BJ (cell line): Measurements from ENCODE around the gene MYH9. TPM values are rescaled to one million over a fixed set of nuclear protein-coding genes. Genes with fewer than 3 reads are reported as not detected.

Source experiments
- CTCF ChIA-PET: fragments of 350-600 bp; formaldehyde crosslinking; extraction: SDS; loops from one replicate; lab custom pipeline; 2021; ENCODE audit warnings: antibody characterized with exemption, inconsistent platforms; lab: Yijun Ruan, JAX
- POLR2A ChIA-PET: fragments of 300-600 bp; sonication (Branson Sonifier 250); formaldehyde crosslinking; extraction: SDS; loops from one replicate; lab custom pipeline; 2021; ENCODE audit warnings: antibody characterized with exemption; lab: Charles Lee
- DNase-seq: peaks from one replicate; pipeline ENCODE4 v3.0.0-alpha.2; 2011; ENCODE audit warnings: low read depth
- H3K27me3 ChIP-seq: 2 replicates; pipeline ENCODE4 v1.6.0; 2011; ENCODE audit warnings: low read length; ENCODE audit not compliant: control insufficient read depth, insufficient read depth
- H3K36me3 ChIP-seq: 2 replicates; pipeline ENCODE4 v1.5.1; 2011; ENCODE audit warnings: low read length; ENCODE audit not compliant: control insufficient read depth, insufficient read depth
- H3K4me3 ChIP-seq: 2 replicates; pipeline ENCODE4 v1.5.1; 2011; ENCODE audit warnings: low read depth, mild to moderate bottlenecking, control low read depth, low read length
- polyA plus RNA-seq: library from polyadenylated mRNA; depleted of rRNA; stranded (reverse); fragments of >200 nt; gene quantifications from 2 replicates; pipeline ENCODE4 v1.2.3, GENCODE V29; 2011
- TF ChIP-seq, protein P1 (sequence below): IDR thresholded peaks from 2 replicates; pipeline ENCODE4 v1.5.1; 2011; ENCODE audit warnings: low read depth, mild to moderate bottlenecking, control low read depth, inconsistent platforms, low read length, moderate library complexity; ENCODE audit not compliant: insufficient read depth

Gene MYH9
- polyA plus RNA-seq, 1 experiment, result 340 TPM

DNA sequence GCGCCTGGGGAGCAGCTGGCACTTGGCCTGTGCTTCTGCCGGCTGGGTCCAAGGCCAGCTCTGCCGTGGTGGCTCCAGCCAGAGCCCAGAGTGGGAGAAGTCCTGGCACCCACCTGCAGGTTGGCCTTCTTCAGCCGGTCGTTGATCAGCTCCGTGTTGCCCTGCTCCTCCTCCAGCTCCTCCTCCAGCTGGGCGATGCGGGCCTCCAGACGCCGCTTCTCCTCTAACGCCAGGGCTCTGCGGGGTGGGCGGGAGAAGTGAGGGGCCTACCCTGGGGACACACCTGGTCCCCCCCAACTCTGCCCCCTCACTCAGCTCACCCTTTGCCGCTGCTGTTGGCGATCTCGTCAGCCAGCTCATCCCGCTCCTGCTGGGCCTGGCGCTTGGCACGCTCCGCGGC is 102.2 kb downstream of the MYH9 start:
- DNase-seq, result no peak
- Histone ChIP-seq H3K36me3 (peaks cover 75% of the 10 kb centered on the region), H3K27me3 (no peaks in the 10 kb centered on the region), H3K4me3 (no peak overlapping the region)
- CTCF ChIA-PET, result interaction anchor here (0.6 to 4.0 kb wide), 14 partner anchors 8 to 201 kb away, joined by 3 to 23 read pairs (median 8); partner anchors contain the start of gene APOL2
- POLR2A ChIA-PET, result no interaction called here
- TF ChIP-seq, protein P1, sequence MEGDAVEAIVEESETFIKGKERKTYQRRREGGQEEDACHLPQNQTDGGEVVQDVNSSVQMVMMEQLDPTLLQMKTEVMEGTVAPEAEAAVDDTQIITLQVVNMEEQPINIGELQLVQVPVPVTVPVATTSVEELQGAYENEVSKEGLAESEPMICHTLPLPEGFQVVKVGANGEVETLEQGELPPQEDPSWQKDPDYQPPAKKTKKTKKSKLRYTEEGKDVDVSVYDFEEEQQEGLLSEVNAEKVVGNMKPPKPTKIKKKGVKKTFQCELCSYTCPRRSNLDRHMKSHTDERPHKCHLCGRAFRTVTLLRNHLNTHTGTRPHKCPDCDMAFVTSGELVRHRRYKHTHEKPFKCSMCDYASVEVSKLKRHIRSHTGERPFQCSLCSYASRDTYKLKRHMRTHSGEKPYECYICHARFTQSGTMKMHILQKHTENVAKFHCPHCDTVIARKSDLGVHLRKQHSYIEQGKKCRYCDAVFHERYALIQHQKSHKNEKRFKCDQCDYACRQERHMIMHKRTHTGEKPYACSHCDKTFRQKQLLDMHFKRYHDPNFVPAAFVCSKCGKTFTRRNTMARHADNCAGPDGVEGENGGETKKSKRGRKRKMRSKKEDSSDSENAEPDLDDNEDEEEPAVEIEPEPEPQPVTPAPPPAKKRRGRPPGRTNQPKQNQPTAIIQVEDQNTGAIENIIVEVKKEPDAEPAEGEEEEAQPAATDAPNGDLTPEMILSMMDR, result no peak

DNA sequence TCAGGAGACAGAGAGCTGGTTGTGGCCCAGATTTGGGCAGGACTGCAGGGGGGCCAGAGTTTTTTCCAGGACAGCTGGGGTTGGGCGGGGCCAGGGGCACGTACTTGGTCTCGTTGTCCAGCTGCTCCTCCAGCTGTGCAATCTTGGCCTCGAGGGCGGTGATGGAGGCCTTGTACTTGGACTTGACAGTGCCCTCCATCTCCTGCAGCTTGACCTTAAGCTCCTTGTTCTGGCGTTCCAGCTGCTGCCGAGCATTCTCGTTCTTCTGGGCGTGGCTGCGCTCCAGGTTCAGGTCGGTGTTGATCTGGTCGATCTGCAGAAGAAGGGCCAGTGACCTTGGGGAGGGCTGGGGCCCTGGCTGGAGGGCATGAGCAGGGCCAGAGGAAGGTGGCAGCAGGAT is 102.8 kb downstream of the MYH9 start:
- Histone ChIP-seq H3K36me3 (peaks cover 76% of the 10 kb centered on the region), H3K4me3 (no peak overlapping the region), H3K27me3 (no peaks in the 10 kb centered on the region)
- TF ChIP-seq, protein P1, result no peak
- ChIA-PET POLR2A (no interaction called here), CTCF (interaction anchor here (0.6 to 4.0 kb wide), 8 partner anchors 7 to 184 kb away, joined by 3 to 23 read pairs (median 14); no protein-coding TSS in a partner anchor)
- DNase-seq, result no peak

DNA sequence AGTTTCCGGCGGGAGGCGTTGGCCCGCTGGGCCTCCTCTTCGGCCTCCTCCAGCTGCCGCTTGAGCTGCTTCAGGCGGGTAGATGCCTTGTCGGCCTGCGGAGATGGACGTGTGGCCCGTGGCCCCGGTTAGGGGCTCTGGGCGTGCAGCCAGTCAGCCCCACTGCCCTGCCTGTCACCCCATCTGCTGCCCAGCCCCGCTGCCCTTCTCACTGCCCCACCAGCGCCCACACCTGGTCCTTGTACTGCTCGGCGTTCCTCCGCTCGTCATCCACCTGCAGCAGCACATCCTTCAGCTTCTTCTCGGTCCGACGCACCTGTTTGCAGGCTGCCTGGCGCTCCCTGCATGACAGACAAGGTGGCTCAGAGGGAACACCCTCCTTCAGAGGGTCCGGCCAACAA is 103.6 kb downstream of the MYH9 start:
- Histone ChIP-seq H3K27me3 (no peaks in the 10 kb centered on the region), H3K4me3 (no peak overlapping the region), H3K36me3 (peaks cover 69% of the 10 kb centered on the region)
- no peak for DNase-seq
- POLR2A ChIA-PET, result no interaction called here
- TF ChIP-seq, protein P1, result no peak
- CTCF ChIA-PET, result interaction anchor here (0.6 to 3.9 kb wide), 6 partner anchors 17 to 202 kb away, joined by 3 to 23 read pairs (median 6); no protein-coding TSS in a partner anchor

DNA sequence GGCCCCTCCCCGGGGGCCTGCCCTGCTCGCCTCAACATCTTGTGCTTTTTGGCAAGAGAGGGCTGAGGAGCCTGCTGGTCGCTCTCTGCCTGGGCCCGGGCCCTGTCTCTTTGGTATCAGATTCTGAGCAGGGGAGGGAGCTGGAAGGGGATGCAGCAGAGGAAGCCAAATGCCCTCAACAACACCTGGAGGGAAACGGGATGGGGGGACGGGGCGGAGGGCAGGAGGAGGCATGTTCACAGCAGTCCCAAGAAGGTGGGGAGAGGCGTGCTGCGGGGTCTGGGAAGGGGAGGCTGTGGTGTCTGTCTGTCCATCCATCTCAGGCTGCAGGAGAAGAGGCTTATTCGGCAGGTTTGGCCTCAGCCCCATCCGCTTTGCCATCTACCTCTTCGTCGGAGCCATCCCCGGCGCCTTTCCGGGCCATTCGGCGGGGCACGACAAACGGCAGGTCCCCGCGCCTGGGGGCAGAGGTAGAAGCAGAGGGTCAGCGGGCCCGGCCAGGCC is 105.4 kb downstream of the MYH9 start:
- Histone ChIP-seq H3K4me3 (no peak overlapping the region), H3K36me3 (peaks cover 57% of the 10 kb centered on the region), H3K27me3 (no peaks in the 10 kb centered on the region)
- DNase-seq, result no peak
- CTCF ChIA-PET, result interaction anchor here (0.6 kb wide), 3 partner anchors 17 to 1922 kb away, joined by 3 to 4 read pairs (median 3); no protein-coding TSS in a partner anchor
- POLR2A ChIA-PET, result no interaction called here
- TF ChIP-seq, protein P1, result no peak

DNA sequence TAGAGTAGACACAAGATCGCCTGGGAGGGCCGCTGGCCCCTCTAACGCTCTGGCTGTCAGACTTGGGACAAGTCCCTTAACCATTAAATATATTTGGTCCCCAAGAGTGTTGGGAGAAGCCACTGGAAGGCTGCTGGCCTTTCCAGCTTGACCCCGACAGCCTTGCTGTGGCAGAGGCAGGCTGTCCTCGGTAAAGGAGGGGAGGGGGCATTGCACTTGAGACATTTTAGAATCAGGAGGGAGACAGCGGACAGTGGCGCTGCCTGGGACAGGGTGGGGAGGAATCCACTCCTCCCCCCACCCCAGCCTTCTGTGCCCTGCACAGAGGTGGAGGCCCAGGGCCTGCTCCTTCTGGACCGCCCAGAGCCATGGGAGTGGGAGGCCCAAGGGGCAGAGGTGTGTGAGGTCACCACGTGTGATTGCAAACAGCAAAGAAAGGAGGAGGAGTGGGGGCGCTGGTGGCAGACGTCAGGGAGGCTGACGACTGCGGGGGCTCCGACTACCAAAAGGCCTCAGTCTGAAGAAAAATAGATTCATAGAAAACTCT is 105.9 kb downstream of the MYH9 start:
- Histone ChIP-seq H3K4me3 (no peak overlapping the region), H3K36me3 (peaks cover 54% of the 10 kb centered on the region), H3K27me3 (no peaks in the 10 kb centered on the region)
- TF ChIP-seq, protein P1, result no peak
- CTCF ChIA-PET, result interaction anchor here (0.6 to 1.8 kb wide), 5 partner anchors 17 to 205 kb away, joined by 3 to 7 read pairs (median 6); no protein-coding TSS in a partner anchor
- no peak for DNase-seq
- POLR2A ChIA-PET, result no interaction called here
